ENCODE results near the gene FBRSL1. TPM values are rescaled to one million over a fixed set of nuclear protein-coding genes. Genes with fewer than 3 reads are reported as not detected.

The FBRSL1 gene
- total RNA-seq, 1 donor from 2014 or later, result 66.0 TPM

DNA sequence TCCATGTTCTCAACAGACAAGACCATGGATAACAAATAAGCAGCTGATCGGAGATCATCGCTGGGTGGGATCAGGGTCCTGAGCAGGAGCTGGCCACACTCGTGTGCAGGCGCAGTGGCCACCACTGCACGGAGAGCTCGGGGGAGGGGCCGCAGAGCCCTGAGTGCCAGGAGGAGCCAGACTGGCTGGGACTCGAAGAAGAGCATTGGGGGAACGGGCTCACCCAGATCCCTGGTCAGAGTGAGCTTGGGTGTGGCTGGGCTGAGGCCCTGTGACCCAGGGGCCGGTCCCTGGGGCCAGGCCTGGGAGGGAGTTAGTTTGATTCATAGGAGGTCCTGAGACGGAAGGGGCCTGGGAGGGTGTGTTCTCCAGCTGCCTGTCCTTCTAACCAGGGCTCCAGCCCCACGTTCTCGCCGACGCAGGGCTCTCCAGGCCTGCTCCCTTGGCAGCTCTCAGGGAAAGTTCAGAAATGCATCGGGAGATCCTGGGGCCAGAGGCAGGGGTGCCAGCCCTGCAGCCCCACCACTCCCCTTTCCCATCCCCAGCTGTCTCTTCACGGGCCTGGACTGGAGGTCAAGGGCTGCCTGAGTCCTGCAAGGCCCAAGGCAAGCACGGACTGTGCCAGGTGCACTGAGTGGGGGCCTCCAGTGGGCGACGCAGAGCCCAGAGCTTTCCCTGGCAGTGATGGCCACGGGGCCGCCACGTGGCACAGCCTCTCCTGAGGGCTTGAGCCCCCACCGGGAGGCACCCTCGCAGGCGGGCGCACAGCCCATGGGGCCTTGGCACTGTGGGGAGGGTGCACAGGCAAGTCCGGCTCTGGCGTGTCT lies 48.1 kb downstream of the FBRSL1 start:
- H3K27me3 ChIP-seq (ENCODE audit: low read depth), result no peaks in the 10 kb centered on the region
- DNase-seq, result no peak
- intact Hi-C loops (cut with micrococcal nuclease), result no loop called here
- no peaks in the 10 kb centered on the region for H3K9me3 ChIP-seq (replicated peaks)
- peaks cover 4% of the 10 kb centered on the region for H3K36me3 ChIP-seq
- no peaks in the 10 kb centered on the region for H3K4me1 ChIP-seq
- no peak for TF ChIP-seq CTCF (IDR thresholded peaks at IDR 0.05; ENCODE audit: borderline replicate concordance)
- H3K4me3 ChIP-seq, result no peak overlapping the region
- H3K27ac ChIP-seq (replicated peaks), result no peak overlapping the region

DNA sequence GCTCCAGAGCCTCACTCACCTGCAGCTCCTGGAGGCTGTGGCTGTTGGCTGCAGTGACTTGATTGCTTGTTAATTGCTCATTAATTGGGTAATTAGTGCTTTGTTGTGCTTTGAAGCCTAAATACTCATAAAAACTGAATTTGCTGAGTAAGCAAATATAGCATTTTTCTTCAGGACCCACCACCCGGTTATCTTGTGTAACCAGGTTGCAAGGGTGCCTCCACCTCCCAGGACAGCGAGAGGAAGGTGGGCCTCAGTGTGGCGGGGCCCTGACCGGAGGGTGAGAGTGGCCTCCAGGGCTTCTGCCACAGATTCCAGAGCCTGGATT lies 48.7 kb downstream of the FBRSL1 start:
- TF ChIP-seq CTCF (IDR thresholded peaks at IDR 0.05; ENCODE audit: borderline replicate concordance), result no peak
- Histone ChIP-seq H3K27ac (replicated peaks) (no peak overlapping the region), H3K36me3 (peaks cover 10% of the 10 kb centered on the region), H3K27me3 (ENCODE audit: low read depth) (no peaks in the 10 kb centered on the region), H3K4me1 (no peaks in the 10 kb centered on the region), H3K4me3 (no peak overlapping the region), H3K9me3 (replicated peaks) (no peaks in the 10 kb centered on the region)
- intact Hi-C loops (cut with micrococcal nuclease), result no loop called here
- DNase-seq, result no peak

DNA sequence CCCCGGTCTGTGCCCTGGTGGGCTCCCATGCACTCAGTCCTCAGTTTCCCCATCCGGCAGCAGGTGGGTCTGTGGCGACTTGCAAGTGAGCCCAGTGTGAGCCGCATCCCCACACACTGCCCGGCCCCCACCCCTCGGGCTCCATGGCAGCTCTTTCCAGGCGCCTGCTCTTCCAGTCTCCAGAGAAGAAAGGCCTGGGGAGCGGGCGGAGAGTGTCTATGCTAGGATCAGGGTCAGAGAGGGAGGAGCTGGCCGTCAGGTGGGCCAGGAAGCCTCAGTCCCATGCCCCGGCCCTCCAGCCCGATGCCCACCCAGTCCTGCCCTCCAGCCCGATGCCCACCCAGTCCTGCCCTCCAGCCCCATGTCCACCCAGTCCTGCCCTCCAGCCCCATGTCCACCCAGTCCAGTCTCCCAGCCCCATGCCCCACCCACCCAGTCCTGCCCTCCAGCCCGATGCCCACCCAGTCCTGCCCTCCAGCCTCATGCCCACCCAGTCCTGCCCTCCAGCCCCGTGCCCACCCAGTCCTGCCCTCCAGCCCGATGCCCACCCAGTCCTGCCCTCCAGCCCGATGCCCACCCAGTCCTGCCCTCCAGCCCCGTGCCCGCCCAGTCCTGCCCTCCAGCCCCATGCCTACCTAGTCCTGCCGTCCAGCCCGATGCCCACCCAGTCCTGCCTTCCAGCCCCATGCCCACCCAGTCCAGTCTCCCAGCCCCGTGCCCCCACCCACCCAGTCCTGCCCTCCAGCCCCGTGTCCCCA lies 49.2 kb downstream of the FBRSL1 start:
- no peak overlapping the region for H3K4me3 ChIP-seq
- H3K27me3 ChIP-seq (ENCODE audit: low read depth), result no peaks in the 10 kb centered on the region
- DNase-seq, result no peak
- intact Hi-C loops (cut with micrococcal nuclease), result no loop called here
- no peak for TF ChIP-seq CTCF (IDR thresholded peaks at IDR 0.05; ENCODE audit: borderline replicate concordance)
- H3K4me1 ChIP-seq, result no peaks in the 10 kb centered on the region
- peaks cover 10% of the 10 kb centered on the region for H3K36me3 ChIP-seq
- H3K27ac ChIP-seq (replicated peaks), result no peak overlapping the region
- H3K9me3 ChIP-seq (replicated peaks), result no peaks in the 10 kb centered on the region

DNA sequence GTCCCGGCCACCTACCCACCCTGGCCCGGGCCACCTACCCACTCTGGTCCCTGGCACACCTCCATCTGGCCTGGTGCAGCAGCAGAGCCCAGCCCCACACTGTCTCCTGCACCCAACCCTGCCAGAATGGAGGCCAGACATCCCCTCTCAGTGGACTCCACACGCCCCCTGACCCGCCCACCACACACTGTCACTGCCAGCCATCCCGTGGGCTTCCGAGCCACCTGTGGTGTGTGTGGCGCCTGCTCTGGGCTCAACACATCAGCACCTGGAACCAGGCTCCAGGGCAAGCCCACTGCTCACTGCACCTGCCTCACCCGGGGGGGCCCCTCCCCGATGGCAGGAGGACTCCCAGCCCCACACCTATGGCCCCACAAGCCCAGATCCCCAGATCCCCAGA lies 50.5 kb downstream of the FBRSL1 start:
- no peak for DNase-seq
- Histone ChIP-seq H3K4me1 (no peaks in the 10 kb centered on the region), H3K4me3 (no peak overlapping the region), H3K36me3 (peaks cover 10% of the 10 kb centered on the region), H3K27me3 (ENCODE audit: low read depth) (no peaks in the 10 kb centered on the region), H3K9me3 (replicated peaks) (no peaks in the 10 kb centered on the region), H3K27ac (replicated peaks) (no peak overlapping the region)
- intact Hi-C loops (cut with micrococcal nuclease), result no loop called here
- no peak for TF ChIP-seq CTCF (IDR thresholded peaks at IDR 0.05; ENCODE audit: borderline replicate concordance)

- intact Hi-C loops (cut with micrococcal nuclease), result no loop called here
- H3K9me3 ChIP-seq (replicated peaks), result no peaks in the 10 kb centered on the region
- no peak overlapping the region for H3K27ac ChIP-seq (replicated peaks)
- H3K36me3 ChIP-seq, result peaks cover 10% of the 10 kb centered on the region
- no peak for DNase-seq
- TF ChIP-seq CTCF (IDR thresholded peaks at IDR 0.05; ENCODE audit: borderline replicate concordance), result no peak
- H3K4me1 ChIP-seq, result no peaks in the 10 kb centered on the region
- H3K27me3 ChIP-seq (ENCODE audit: low read depth), result no peaks in the 10 kb centered on the region
- H3K4me3 ChIP-seq, result no peak overlapping the region
Measured at GRCh38 chr12:132541200-132541599, 51.2 kb downstream of the FBRSL1 start.

Measured in left ventricle myocardium inferior (tissue), 1 donor.